ENCODE results near the gene CAB39L. TPM values are rescaled to one million over a fixed set of nuclear protein-coding genes. Genes with fewer than 3 reads are reported as not detected.

CAB39L gene
- polyA plus RNA-seq, 2 donors = 9.8 to 15.9 TPM

DNA sequence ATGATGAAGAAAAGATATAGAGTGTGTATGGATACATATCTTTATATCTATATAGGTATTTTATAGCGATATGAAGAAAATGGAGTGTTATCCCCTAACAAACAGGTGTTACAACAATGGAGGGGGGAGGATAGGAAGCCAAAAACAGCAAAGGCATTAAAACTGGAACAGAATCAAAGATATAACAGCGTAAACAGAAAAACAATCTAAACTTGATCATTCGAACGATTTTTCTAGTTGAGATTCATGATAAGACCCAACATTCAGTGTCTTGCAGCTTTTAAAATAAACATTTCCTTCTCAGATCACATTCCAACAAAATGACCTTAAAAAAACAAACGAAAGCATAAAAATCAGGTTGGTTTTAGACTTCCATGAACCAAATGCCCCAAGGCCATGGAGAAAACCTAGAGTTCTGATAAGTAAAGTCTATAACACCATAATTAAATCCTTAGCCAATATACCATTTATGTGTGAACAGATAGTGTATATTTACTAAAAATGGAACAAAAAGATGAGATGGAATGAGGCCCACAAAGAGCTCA is 55.7 kb downstream of the CAB39L start:
- Histone ChIP-seq H3K9me3 (ENCODE audit: control insufficient read depth in 2 of 2, insufficient read depth in 1 of 2, low read depth in 1 of 2, low read length in 1 of 2) (no peaks in the 10 kb centered on the region), H3K27ac (ENCODE audit: low read depth in 2 of 2, low read length in 1 of 2) (no peak overlapping the region), H3K27me3 (ENCODE audit: control insufficient read depth in 1 of 2, insufficient read depth in 2 of 2, low read length in 2 of 2) (no peaks in the 10 kb centered on the region), H3K4me1 (ENCODE audit: control insufficient read depth in 2 of 2, insufficient read depth in 2 of 2, low read length in 1 of 2) (no peaks in the 10 kb centered on the region), H3K36me3 (ENCODE audit: control insufficient read depth in 2 of 2, insufficient read depth in 2 of 2, low read length in 1 of 2) (no peaks in the 10 kb centered on the region), H3K4me3 (ENCODE audit: low read depth in 1 of 2, low read length in 2 of 2) (no peak overlapping the region)
- WGBS, 2 donors = 60 to 63% methylated on average over 5 of the region's 5 CpGs

DNA sequence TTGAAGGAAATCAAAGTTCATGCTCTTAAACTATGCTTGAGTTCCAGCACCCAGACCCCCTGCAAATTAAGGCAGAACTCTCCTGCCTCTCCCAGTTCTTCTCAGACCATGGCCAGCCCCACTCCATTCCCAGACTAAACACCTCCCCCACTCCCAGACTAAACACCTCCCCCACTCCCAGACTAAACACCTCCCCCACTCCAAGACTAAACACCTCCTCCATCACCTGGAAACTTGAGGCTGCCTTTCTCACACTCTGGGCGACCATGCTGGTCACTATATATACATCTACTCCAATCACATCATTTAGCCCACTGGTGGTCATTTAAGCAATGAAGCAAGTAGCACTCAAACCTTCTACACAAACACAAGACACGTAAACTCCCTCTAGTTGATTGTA is 57.2 kb downstream of the CAB39L start:
- Histone ChIP-seq H3K4me1 (ENCODE audit: control insufficient read depth in 2 of 2, insufficient read depth in 2 of 2, low read length in 1 of 2) (no peaks in the 10 kb centered on the region), H3K36me3 (ENCODE audit: control insufficient read depth in 2 of 2, insufficient read depth in 2 of 2, low read length in 1 of 2) (no peaks in the 10 kb centered on the region), H3K4me3 (ENCODE audit: low read depth in 1 of 2, low read length in 2 of 2) (no peak overlapping the region), H3K27ac (ENCODE audit: low read depth in 2 of 2, low read length in 1 of 2) (no peak overlapping the region), H3K27me3 (ENCODE audit: control insufficient read depth in 1 of 2, insufficient read depth in 2 of 2, low read length in 2 of 2) (no peaks in the 10 kb centered on the region), H3K9me3 (ENCODE audit: control insufficient read depth in 2 of 2, insufficient read depth in 1 of 2, low read depth in 1 of 2, low read length in 1 of 2) (no peaks in the 10 kb centered on the region)
- 90 to 92% methylated on average over 2 of the region's 2 CpGs for WGBS, 2 donors

DNA sequence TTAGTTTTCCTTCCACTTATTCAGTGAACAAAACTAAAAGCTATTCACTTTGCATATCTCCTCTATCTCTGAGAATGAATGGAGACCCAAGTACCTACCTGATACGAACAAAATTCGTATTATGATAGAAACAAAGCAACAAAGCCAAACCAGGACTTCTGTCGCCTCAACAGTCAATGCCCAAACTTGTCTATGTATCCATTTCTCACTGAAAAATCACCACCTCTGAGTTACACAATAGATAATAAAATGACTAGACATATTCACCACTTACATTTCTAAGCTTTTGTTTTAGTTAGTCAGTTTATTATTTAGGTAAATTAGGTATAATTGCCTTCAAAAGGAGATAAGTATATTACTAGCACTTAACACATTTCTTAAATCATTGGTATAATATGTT is 67.7 kb downstream of the CAB39L start:
- H3K4me1 ChIP-seq (ENCODE audit: control insufficient read depth in 2 of 2, insufficient read depth in 2 of 2, low read length in 1 of 2) = no peaks in the 10 kb centered on the region
- no peak overlapping the region for H3K4me3 ChIP-seq (ENCODE audit: low read depth in 1 of 2, low read length in 2 of 2)
- no peaks in the 10 kb centered on the region for H3K36me3 ChIP-seq (ENCODE audit: control insufficient read depth in 2 of 2, insufficient read depth in 2 of 2, low read length in 1 of 2)
- no peak overlapping the region for H3K27ac ChIP-seq (ENCODE audit: low read depth in 2 of 2, low read length in 1 of 2)
- 49 to 52% methylated on average over 3 of the region's 3 CpGs for WGBS, 2 donors
- H3K9me3 ChIP-seq (ENCODE audit: control insufficient read depth in 2 of 2, insufficient read depth in 1 of 2, low read depth in 1 of 2, low read length in 1 of 2) = no peaks in the 10 kb centered on the region
- no peaks in the 10 kb centered on the region for H3K27me3 ChIP-seq (ENCODE audit: control insufficient read depth in 1 of 2, insufficient read depth in 2 of 2, low read length in 2 of 2)

DNA sequence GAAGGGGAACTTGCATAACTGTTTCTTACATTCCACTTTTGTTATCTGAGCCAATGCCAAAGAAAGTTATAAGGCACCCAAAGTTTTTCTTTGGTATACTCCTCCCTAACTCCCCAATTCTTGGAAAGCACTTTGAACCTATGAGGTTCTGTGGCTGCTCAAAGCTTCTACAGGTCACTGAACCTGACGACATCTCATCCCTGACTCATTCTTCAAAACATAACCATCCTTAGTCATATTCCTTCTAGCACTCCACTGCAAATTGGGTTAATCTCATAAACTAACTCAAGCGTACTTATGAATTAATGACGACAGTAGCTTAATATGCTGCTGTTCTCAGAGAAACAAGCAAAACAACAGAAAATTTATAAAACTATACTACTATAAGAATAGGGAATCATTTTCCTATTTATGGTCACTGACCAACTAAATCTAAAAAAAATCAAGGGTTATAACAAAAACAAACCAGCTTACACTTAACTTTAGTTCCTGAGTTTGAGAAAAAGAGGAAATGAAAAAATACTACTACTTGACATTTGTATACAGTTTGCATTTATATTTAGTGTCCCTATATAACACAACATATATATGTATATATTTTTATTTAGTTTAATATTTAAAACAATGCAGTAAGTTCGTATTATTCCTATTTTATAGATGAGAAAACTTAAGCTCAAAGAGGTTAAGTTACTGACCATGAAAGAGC is 69.1 kb downstream of the CAB39L start:
- Histone ChIP-seq H3K4me3 (ENCODE audit: low read depth in 1 of 2, low read length in 2 of 2) (no peak overlapping the region), H3K4me1 (ENCODE audit: control insufficient read depth in 2 of 2, insufficient read depth in 2 of 2, low read length in 1 of 2) (no peaks in the 10 kb centered on the region), H3K27me3 (ENCODE audit: control insufficient read depth in 1 of 2, insufficient read depth in 2 of 2, low read length in 2 of 2) (no peaks in the 10 kb centered on the region), H3K36me3 (ENCODE audit: control insufficient read depth in 2 of 2, insufficient read depth in 2 of 2, low read length in 1 of 2) (no peaks in the 10 kb centered on the region), H3K9me3 (ENCODE audit: control insufficient read depth in 2 of 2, insufficient read depth in 1 of 2, low read depth in 1 of 2, low read length in 1 of 2) (no peaks in the 10 kb centered on the region), H3K27ac (ENCODE audit: low read depth in 2 of 2, low read length in 1 of 2) (no peak overlapping the region)
- 43 to 60% methylated on average over 4 of the region's 4 CpGs for WGBS, 2 donors

DNA sequence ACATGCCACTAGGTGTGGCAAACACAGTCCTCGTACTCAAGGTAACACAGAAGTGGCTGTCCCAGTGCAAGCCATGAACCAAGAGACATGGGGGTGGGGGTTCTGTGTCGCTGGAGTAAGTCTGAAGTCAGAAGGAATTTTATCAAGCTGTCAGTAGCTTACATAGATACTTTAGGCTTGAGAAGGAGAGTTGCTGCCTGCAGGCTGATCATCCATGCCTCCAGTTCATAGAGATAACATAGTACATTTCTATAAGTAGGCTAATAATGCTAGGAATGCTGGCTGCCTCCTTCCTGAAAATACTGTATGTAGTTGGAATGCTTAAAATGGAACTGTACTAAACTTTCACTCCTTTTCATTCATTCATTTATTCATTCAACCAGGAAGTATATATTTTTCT is 70.1 kb downstream of the CAB39L start:
- Histone ChIP-seq H3K4me3 (ENCODE audit: low read depth in 1 of 2, low read length in 2 of 2) (no peak overlapping the region), H3K36me3 (ENCODE audit: control insufficient read depth in 2 of 2, insufficient read depth in 2 of 2, low read length in 1 of 2) (no peaks in the 10 kb centered on the region), H3K4me1 (ENCODE audit: control insufficient read depth in 2 of 2, insufficient read depth in 2 of 2, low read length in 1 of 2) (no peaks in the 10 kb centered on the region), H3K27ac (ENCODE audit: low read depth in 2 of 2, low read length in 1 of 2) (no peak overlapping the region), H3K27me3 (ENCODE audit: control insufficient read depth in 1 of 2, insufficient read depth in 2 of 2, low read length in 2 of 2) (no peaks in the 10 kb centered on the region), H3K9me3 (ENCODE audit: control insufficient read depth in 2 of 2, insufficient read depth in 1 of 2, low read depth in 1 of 2, low read length in 1 of 2) (no peaks in the 10 kb centered on the region)
- 77 to 83% methylated on average over 2 of the region's 2 CpGs for WGBS, 2 donors

DNA sequence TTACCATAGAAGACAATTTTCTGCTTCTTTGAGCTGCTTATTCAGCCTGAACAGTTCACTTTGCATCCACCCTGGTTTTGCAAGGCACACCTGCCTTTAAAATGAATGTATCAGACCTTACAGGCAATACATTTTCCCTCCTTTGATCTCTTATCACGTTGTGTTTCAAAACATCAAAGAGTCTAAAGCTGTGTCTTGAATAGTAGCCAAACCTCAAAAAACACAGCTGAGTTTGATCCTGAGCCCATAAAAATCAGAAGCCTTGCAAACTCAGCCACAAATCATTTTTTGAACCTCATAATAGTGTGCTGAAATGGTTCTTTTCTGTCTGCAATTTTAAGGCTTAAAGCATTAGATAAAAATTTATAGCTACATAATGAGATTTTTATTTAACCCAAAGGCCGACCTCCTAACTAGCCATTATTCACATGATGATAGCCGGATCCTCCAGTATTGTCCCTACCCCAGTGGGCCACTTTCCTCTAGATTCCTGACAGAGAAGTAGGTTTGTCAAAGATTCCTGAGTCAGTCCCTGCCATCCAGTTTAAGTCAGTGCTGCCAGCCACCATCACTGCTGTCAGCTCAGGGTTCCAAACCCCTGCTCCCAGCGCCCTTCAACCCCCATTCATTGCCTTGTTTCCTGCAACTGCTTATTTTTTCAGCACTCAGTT is 71.8 kb downstream of the CAB39L start:
- Histone ChIP-seq H3K4me3 (ENCODE audit: low read depth in 1 of 2, low read length in 2 of 2) (no peak overlapping the region), H3K36me3 (ENCODE audit: control insufficient read depth in 2 of 2, insufficient read depth in 2 of 2, low read length in 1 of 2) (no peaks in the 10 kb centered on the region), H3K27me3 (ENCODE audit: control insufficient read depth in 1 of 2, insufficient read depth in 2 of 2, low read length in 2 of 2) (no peaks in the 10 kb centered on the region), H3K4me1 (ENCODE audit: control insufficient read depth in 2 of 2, insufficient read depth in 2 of 2, low read length in 1 of 2) (no peaks in the 10 kb centered on the region), H3K27ac (ENCODE audit: low read depth in 2 of 2, low read length in 1 of 2) (no peak overlapping the region), H3K9me3 (ENCODE audit: control insufficient read depth in 2 of 2, insufficient read depth in 1 of 2, low read depth in 1 of 2, low read length in 1 of 2) (no peaks in the 10 kb centered on the region)
- WGBS, 2 donors = 39 to 45% methylated on average over 4 of the region's 4 CpGs

DNA sequence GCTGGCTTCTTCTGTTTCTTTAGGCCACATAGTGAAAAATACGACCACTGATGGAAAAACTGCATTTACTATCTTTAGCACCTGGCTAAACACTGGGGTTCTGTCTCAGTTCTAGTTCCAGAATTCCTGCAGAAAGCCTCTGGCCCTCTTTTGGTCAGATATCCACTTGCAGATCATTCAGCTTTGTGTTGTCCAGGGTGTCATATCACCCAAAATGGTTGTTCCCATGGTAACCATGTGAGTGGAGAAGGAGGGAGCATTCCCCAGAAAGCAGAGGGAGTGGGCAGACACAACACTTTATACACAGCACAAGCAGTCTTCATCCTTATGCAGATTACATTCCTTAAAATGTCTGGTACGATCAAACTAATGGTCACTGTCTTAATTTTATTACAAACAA is 73.5 kb downstream of the CAB39L start:
- Histone ChIP-seq H3K27ac (ENCODE audit: low read depth in 2 of 2, low read length in 1 of 2) (no peak overlapping the region), H3K9me3 (ENCODE audit: control insufficient read depth in 2 of 2, insufficient read depth in 1 of 2, low read depth in 1 of 2, low read length in 1 of 2) (no peaks in the 10 kb centered on the region), H3K4me1 (ENCODE audit: control insufficient read depth in 2 of 2, insufficient read depth in 2 of 2, low read length in 1 of 2) (no peaks in the 10 kb centered on the region), H3K36me3 (ENCODE audit: control insufficient read depth in 2 of 2, insufficient read depth in 2 of 2, low read length in 1 of 2) (no peaks in the 10 kb centered on the region), H3K4me3 (ENCODE audit: low read depth in 1 of 2, low read length in 2 of 2) (no peak overlapping the region), H3K27me3 (ENCODE audit: control insufficient read depth in 1 of 2, insufficient read depth in 2 of 2, low read length in 2 of 2) (no peaks in the 10 kb centered on the region)
- 76 to 79% methylated on average over 2 of the region's 2 CpGs for WGBS, 2 donors

DNA sequence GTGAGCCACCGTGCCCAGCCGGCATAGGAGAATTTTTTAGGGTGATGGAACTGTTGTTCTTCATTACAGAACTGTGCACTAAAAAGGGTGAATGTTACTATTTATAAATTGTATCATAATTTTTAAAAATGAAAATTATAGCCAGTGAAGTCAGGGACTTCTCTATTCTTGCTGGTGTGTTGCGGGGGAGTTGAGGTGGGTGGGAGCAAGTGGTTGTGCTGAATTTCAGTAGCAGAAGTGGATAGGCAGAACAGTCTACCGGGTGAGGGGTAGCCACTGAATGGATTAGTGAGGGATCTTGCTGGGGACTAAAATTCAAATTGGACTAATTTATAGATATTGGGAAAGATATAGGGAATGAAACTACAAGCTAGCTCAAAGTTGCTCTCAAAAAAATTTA is 74.0 kb downstream of the CAB39L start:
- no peak overlapping the region for H3K27ac ChIP-seq (ENCODE audit: low read depth in 2 of 2, low read length in 1 of 2)
- 88 to 96% methylated on average over 4 of the region's 4 CpGs for WGBS, 2 donors

DNA sequence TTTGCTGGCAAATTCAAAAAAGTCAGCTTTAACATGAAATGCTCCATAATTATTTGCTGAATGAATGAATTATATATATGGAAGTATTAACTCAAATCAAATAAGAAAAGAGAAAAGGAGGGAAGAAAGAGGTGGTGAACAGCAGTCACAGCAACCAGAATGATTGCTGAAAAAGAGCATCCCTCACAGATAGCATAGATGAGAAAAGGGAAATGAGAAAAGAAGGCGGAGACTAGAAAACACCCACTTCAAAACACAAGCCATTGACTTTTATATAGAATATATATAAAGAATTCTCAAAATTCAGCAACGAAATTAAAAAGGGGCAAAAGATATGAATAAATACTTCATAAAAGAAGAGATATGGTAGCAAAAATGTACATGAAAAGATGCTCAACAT is 75.2 kb downstream of the CAB39L start:
- H3K9me3 ChIP-seq (ENCODE audit: control insufficient read depth in 2 of 2, insufficient read depth in 1 of 2, low read depth in 1 of 2, low read length in 1 of 2) = no peaks in the 10 kb centered on the region
- H3K4me3 ChIP-seq (ENCODE audit: low read depth in 1 of 2, low read length in 2 of 2) = no peak overlapping the region
- WGBS, 2 donors = 88 to 90% methylated on average over 2 of the region's 2 CpGs
- no peaks in the 10 kb centered on the region for H3K4me1 ChIP-seq (ENCODE audit: control insufficient read depth in 2 of 2, insufficient read depth in 2 of 2, low read length in 1 of 2)
- H3K27me3 ChIP-seq (ENCODE audit: control insufficient read depth in 1 of 2, insufficient read depth in 2 of 2, low read length in 2 of 2) = no peaks in the 10 kb centered on the region
- no peaks in the 10 kb centered on the region for H3K36me3 ChIP-seq (ENCODE audit: control insufficient read depth in 2 of 2, insufficient read depth in 2 of 2, low read length in 1 of 2)
- no peak overlapping the region for H3K27ac ChIP-seq (ENCODE audit: low read depth in 2 of 2, low read length in 1 of 2)

More for the DNA sequence above, 74.0 kb downstream of the CAB39L start:
- Histone ChIP-seq H3K9me3 (ENCODE audit: control insufficient read depth in 2 of 2, insufficient read depth in 1 of 2, low read depth in 1 of 2, low read length in 1 of 2) (no peaks in the 10 kb centered on the region), H3K36me3 (ENCODE audit: control insufficient read depth in 2 of 2, insufficient read depth in 2 of 2, low read length in 1 of 2) (no peaks in the 10 kb centered on the region), H3K4me3 (ENCODE audit: low read depth in 1 of 2, low read length in 2 of 2) (no peak overlapping the region), H3K4me1 (ENCODE audit: control insufficient read depth in 2 of 2, insufficient read depth in 2 of 2, low read length in 1 of 2) (no peaks in the 10 kb centered on the region), H3K27me3 (ENCODE audit: control insufficient read depth in 1 of 2, insufficient read depth in 2 of 2, low read length in 2 of 2) (no peaks in the 10 kb centered on the region)
